K562 (cell line): ENCODE measurements around the gene JADE3. TPM values are rescaled to one million over a fixed set of nuclear protein-coding genes. Genes with fewer than 3 reads are reported as not detected.

ENCODE experiments used
- ATAC-seq: fragments of 200-7000 bp; cut with Tn5 transposase; 3 replicates; pipeline ENCODE4 v1.9.1; 2020; ENCODE audit warnings: moderate library complexity
- BruUV-seq: library from RNA; stranded (reverse); fragments of 400-500 nt; replicated peaks from 2 replicates; lab custom pipeline; 2021; lab: Mats Ljungman, UMichigan
- CTCF ChIA-PET: fragments of 300-600 bp; formaldehyde crosslinking; extraction: SDS; loops from one replicate; lab custom pipeline; 2021; ENCODE audit warnings: low intra/inter-chr PET ratio; lab: Yijun Ruan, JAX
- POLR2A ChIA-PET: fragments of 300-600, 350-650 bp; sonication (Branson Sonifier 250); formaldehyde crosslinking; extraction: SDS; loops from one replicate; lab custom pipeline; 2021; ENCODE audit warnings: antibody characterized with exemption, inconsistent platforms; lab: Yijun Ruan, JAX
- DNase-seq, 4 experiments: peaks; one replicate each; pipeline versions ENCODE4 v3.0.0 to v3.0.0-alpha.2; 2011 to 2018; ENCODE audit warnings: low spot score in 3 of 4, mixed read lengths in 3 of 4; ENCODE audit errors: extremely low read depth in 1 of 4
- FAIRE-seq: peaks from 2 replicates; lab custom pipeline; 2011; peaks lifted over from hg19 to GRCh38; lab: Jason Lieb, UNC
- H2AFZ ChIP-seq: 2 replicates; pipeline ENCODE4 v1.6.0; 2011; ENCODE audit warnings: low read depth, low read length, control low read depth, inconsistent platforms
- H3K27ac ChIP-seq: fragments of 200-600 bp; 3 replicates; pipeline ENCODE4 v1.8.0; 2011; ENCODE audit warnings: low read depth, mild to moderate bottlenecking, control low read depth, inconsistent platforms, low read length, moderate library complexity, mixed read lengths; ENCODE audit errors: extremely low read depth
- H3K27me3 ChIP-seq, 2 experiments: fragments of 300-600 bp in 1 of 2; 2 replicates in 1 of 2; 3 replicates in 1 of 2; pipeline versions ENCODE4 v1.6.0 to v1.8.0; 2011; ENCODE audit warnings: inconsistent platforms in 2 of 2, low read length in 2 of 2, mild to moderate bottlenecking in 1 of 2, mixed read lengths in 1 of 2, moderate library complexity in 1 of 2; ENCODE audit not compliant: control insufficient read depth in 2 of 2, insufficient read depth in 2 of 2
- H3K36me3 ChIP-seq: fragments of 300-600 bp; 3 replicates; pipeline ENCODE4 v1.8.0; 2011; ENCODE audit warnings: mild to moderate bottlenecking, low read length, inconsistent platforms; ENCODE audit not compliant: control insufficient read depth, insufficient read depth
- H3K4me1 ChIP-seq, 2 experiments: fragments of 200-600 bp in 1 of 2; replicated peaks in 1 of 2; 2 replicates in 1 of 2; 3 replicates in 1 of 2; pipeline versions ENCODE4 v1.5.1 to v1.8.0; 2011; ENCODE audit warnings: inconsistent platforms in 2 of 2, low read length in 2 of 2, mild to moderate bottlenecking in 1 of 2, mixed read lengths in 1 of 2, moderate library complexity in 1 of 2; ENCODE audit not compliant: control insufficient read depth in 2 of 2, insufficient read depth in 2 of 2
- H3K4me2 ChIP-seq: 2 replicates; pipeline ENCODE4 v1.6.1; 2011; ENCODE audit warnings: low read length, control low read depth, inconsistent platforms, mixed read lengths; ENCODE audit not compliant: insufficient read depth
- H3K4me3 ChIP-seq: fragments of 200-600 bp; sonication (generic), shearing (Covaris generic); 2 replicates; pipeline ENCODE4 v1.5.1; 2016; ENCODE audit warnings: control low read depth, inconsistent platforms
- H3K79me2 ChIP-seq: fragments of 200-600 bp; 3 replicates; pipeline ENCODE4 v1.8.0; 2011; ENCODE audit warnings: low read length, inconsistent platforms; ENCODE audit not compliant: control insufficient read depth, insufficient read depth
- H3K9ac ChIP-seq, 2 experiments: 2 replicates each; pipeline versions ENCODE4 v1.6.0 to v1.6.1; 2011; ENCODE audit warnings: low read depth in 2 of 2, low read length in 2 of 2, control low read depth in 1 of 2, inconsistent platforms in 1 of 2, mild to moderate bottlenecking in 1 of 2, mixed read lengths in 1 of 2; ENCODE audit not compliant: insufficient read depth in 1 of 2
- H3K9me1 ChIP-seq: one replicate; pipeline ENCODE4 v1.6.0; 2011; ENCODE audit warnings: inconsistent platforms, mild to moderate bottlenecking, low read length, moderate library complexity; ENCODE audit not compliant: control insufficient read depth, insufficient read depth
- H3K9me3 ChIP-seq: replicated peaks from 2 replicates; pipeline ENCODE4 v1.5.1; 2011; ENCODE audit warnings: low read depth, low read length, inconsistent platforms; ENCODE audit not compliant: control insufficient read depth, insufficient read depth
- H4K20me1 ChIP-seq: replicated peaks from 2 replicates; pipeline ENCODE4 v1.6.1; 2011; ENCODE audit warnings: low read length, inconsistent platforms, mixed read lengths; ENCODE audit not compliant: control insufficient read depth, insufficient read depth
- ATF7 ChIP-seq: fragments of 450-650 bp; IDR thresholded peaks from 2 replicates; pipeline ENCODE4 v1.7.1; 2014; ENCODE audit warnings: mild to moderate bottlenecking, moderate library complexity
- C11orf30 ChIP-seq: fragments of 450-650 bp; IDR thresholded peaks from 2 replicates; pipeline ENCODE4 v1.6.1; 2016; ENCODE audit warnings: low read depth, mild to moderate bottlenecking
- CEBPG ChIP-seq, 3 experiments: fragments of 200-800 bp in 1 of 3; sonication (Bioruptor generic) in 1 of 3; sonication (generic) in 1 of 3; formaldehyde crosslinking in 1 of 3; IDR thresholded peaks in 2 of 3; conservative IDR thresholded peaks in 1 of 3; 2 replicates each; pipeline versions ENCODE4 v1.6.1 to v1.8.0; 2016 to 2022; ENCODE audit warnings: missing compliant biosample characterization in 2 of 3, missing genetic modification characterization in 2 of 3, mild to moderate bottlenecking in 1 of 3, missing genetic modification reagents in 1 of 3
- CREM ChIP-seq: IDR thresholded peaks from 2 replicates; pipeline ENCODE4 v1.6.1; 2014; ENCODE audit warnings: antibody characterized with exemption, low read depth
- FOXK2 ChIP-seq, 2 experiments: fragments of 450-650 bp; IDR thresholded peaks in 1 of 2; conservative IDR thresholded peaks in 1 of 2; 2 replicates each; pipeline ENCODE4 v1.6.1; 2016; ENCODE audit warnings: low read depth in 2 of 2, mild to moderate bottlenecking in 1 of 2
- KLF13 ChIP-seq: fragments of 450-650 bp; IDR thresholded peaks from 2 replicates; pipeline ENCODE4 v1.6.1; 2016; ENCODE audit warnings: missing genetic modification characterization, low read depth, mild to moderate bottlenecking, missing compliant biosample characterization, moderate library complexity, borderline replicate concordance
- NFE2 ChIP-seq: IDR thresholded peaks from 2 replicates; pipeline ENCODE4 v1.6.1; 2014; ENCODE audit warnings: antibody characterized with exemption, low read depth
- PCBP1 ChIP-seq: fragments of 200-400 bp; formaldehyde crosslinking; IDR thresholded peaks from 2 replicates; pipeline ENCODE4 v1.6.1; 2018; ENCODE audit warnings: mild to moderate bottlenecking, low read depth, low read length; ENCODE audit not compliant: poor library complexity, severe bottlenecking
- POLR3G ChIP-seq: IDR thresholded peaks from 2 replicates; pipeline ENCODE4 v1.6.1; 2011; ENCODE audit not compliant: insufficient read length, insufficient replicate concordance; ENCODE audit errors: extremely low read depth
- SMAD1 ChIP-seq: fragments of 150-350 bp; IDR thresholded peaks from 2 replicates; pipeline ENCODE4 v1.6.1; 2014; ENCODE audit warnings: low read length, low read depth; ENCODE audit not compliant: partially characterized antibody
- XRCC5 ChIP-seq: fragments of 200-400 bp; formaldehyde crosslinking; IDR thresholded peaks from 2 replicates; pipeline ENCODE4 v1.6.1; 2017; ENCODE audit warnings: low read depth, mild to moderate bottlenecking, low read length
- ZFP91 ChIP-seq: sonication (generic); formaldehyde crosslinking; IDR thresholded peaks from 2 replicates; pipeline ENCODE4 v1.8.0; 2022; ENCODE audit warnings: mild to moderate bottlenecking, missing genetic modification reagents
- ZNF280B ChIP-seq: fragments of 250-450 bp; sonication (Bioruptor Pico); IDR thresholded peaks from 2 replicates; pipeline ENCODE4 v1.5.1; 2021; ENCODE audit warnings: mild to moderate bottlenecking
- WGBS: fragments of 100-300 bp; shearing (Covaris generic); methylation state at CpG from one replicate; pipeline ENCODE4 v1.1.6; 2016; ENCODE audit warnings: low coverage, mixed read lengths; ENCODE audit not compliant: insufficient coverage; ENCODE audit errors: missing lambda C conversion rate; 5-methylcytosine and 5-hydroxymethylcytosine counted together
- in situ Hi-C: fragments of 300-500 bp; cut with MboI; formaldehyde crosslinking; loops from 4 replicates; pipeline ENCODE4 v1.15.0; 2018; ENCODE audit warnings: inconsistent platforms, mixed read lengths
- intact Hi-C: fragments of 100-400 bp; cut with micrococcal nuclease; formaldehyde crosslinking; loops from 2 replicates; pipeline ENCODE4 v1.14.2; 2022
- polyA plus RNA-seq, 8 experiments: library from polyadenylated mRNA; depleted of rRNA in 4 of 8; stranded (reverse) in 5 of 8; unstranded in 3 of 8; fragments of >200 nt; fragmentation: Nextera tagmentation in 2 of 8; fragmentation: Illumina TruSeq in 1 of 8; extraction: Ambion mirVana in 2 of 8; extraction: Trizol in 1 of 8; gene quantifications; 2 replicates each; pipeline versions ENCODE4 v1.2.1 to v1.2.3, GENCODE V29; 2011 to 2014; ENCODE audit warnings: inconsistent platforms in 1 of 8, missing spikeins in 1 of 8
- total RNA-seq, 7 experiments: library from RNA; depleted of rRNA in 6 of 7; stranded (reverse); fragments of >200 nt in 6 of 7; fragmentation: Illumina TruSeq in 2 of 7; extraction: Trizol in 2 of 7; gene quantifications; 2 replicates each; pipeline versions ENCODE4 v1.2.1 to v1.2.3, GENCODE V29; 2011 to 2021; ENCODE audit warnings: low replicate concordance in 1 of 7

Gene JADE3
- total and polyA plus RNA-seq, 9 of the 15 experiments (the other 6 are each of a cell fraction or from before 2014, with no cell fraction given), result 2.6 to 10.0 (median 7.0) TPM

GRCh38 chrX:46961574-46962283 is 49.5 kb downstream of the JADE3 start:
- intact Hi-C loops (no loop called here), in situ Hi-C loops (no loop called here)
- H3K36me3 ChIP-seq, result no peaks in the 10 kb centered on the region
- no peak overlapping the region for H3K4me2 ChIP-seq
- TF ChIP-seq XRCC5 (no peak), CREM (no peak), FOXK2 (conservative IDR thresholded peaks at IDR 0.05 in 1 of 2, IDR thresholded peaks at IDR 0.05 in 1 of 2; ENCODE audit: low read depth in 2 of 2) (no peak), PCBP1 (no peak), ZNF280B (CRISPR knock-in tag) (no peak), POLR3G (no peak), CEBPG (CRISPR knock-in tag; IDR thresholded peaks at IDR 0.05) (no peak), CEBPG (tag; conservative IDR thresholded peaks at IDR 0.05 in 1 of 2, IDR thresholded peaks at IDR 0.05 in 1 of 2) (no peak), ATF7 (no peak), KLF13 (tag) (no peak), SMAD1 (no peak), C11orf30 (no peak), ZFP91 (CRISPR knock-in tag) (no peak), NFE2 (no peak)
- H4K20me1 ChIP-seq, result peaks cover 2% of the 10 kb centered on the region; the same call in 1 of the 2 replicates
- H3K27ac ChIP-seq, result no peak overlapping the region
- no TSS peak for BruUV-seq
- H3K79me2 ChIP-seq, result no peaks in the 10 kb centered on the region
- no peak for ATAC-seq
- CTCF ChIA-PET, result no interaction called here
- H3K9me1 ChIP-seq, result no peaks in the 10 kb centered on the region
- H3K9me3 ChIP-seq, result no peaks in the 10 kb centered on the region
- H2AFZ ChIP-seq, result no peak overlapping the region
- POLR2A ChIA-PET, result interaction anchor here (0.6 kb wide), 2 partner anchors 49 to 206 kb away, joined by 3 to 5 read pairs; no protein-coding TSS in a partner anchor
- H3K4me3 ChIP-seq, result no peak overlapping the region
- no peak for DNase-seq
- no peak overlapping the region for H3K9ac ChIP-seq
- no peak for FAIRE-seq
- H3K4me1 ChIP-seq, result no peaks in the 10 kb centered on the region
- 16% methylated on average over 7 of the region's 7 CpGs for WGBS
- no peaks in the 10 kb centered on the region for H3K27me3 ChIP-seq
